Neural crest cell (in vitro differentiated cells): ENCODE data around the gene MTRR. TPM values are rescaled to one million over a fixed set of nuclear protein-coding genes. Genes with fewer than 3 reads are reported as not detected.

ENCODE experiments used
- DNase-seq: peaks from one replicate; pipeline ENCODE4 v3.0.0; 2021; ENCODE audit warnings: low read depth, mixed read lengths, low spot score
- H3K27ac Mint-ChIP-seq: one replicate; pipeline ENCODE4 v1.8.0; 2021; ENCODE audit warnings: mild to moderate bottlenecking, mixed read lengths; ENCODE audit not compliant: unreplicated experiment
- H3K27me3 Mint-ChIP-seq: 2 replicates; pipeline ENCODE4 v1.8.0; 2021; ENCODE audit warnings: low read depth, mild to moderate bottlenecking, mixed read lengths
- H3K36me3 Mint-ChIP-seq: 2 replicates; pipeline ENCODE4 v1.8.0; 2021; ENCODE audit warnings: low read depth, mild to moderate bottlenecking, mixed read lengths
- H3K4me1 Mint-ChIP-seq: 2 replicates; pipeline ENCODE4 v1.8.0; 2021; ENCODE audit warnings: mixed read lengths
- H3K4me3 Mint-ChIP-seq: one replicate; pipeline ENCODE4 v1.8.0; 2021; ENCODE audit warnings: mild to moderate bottlenecking, mixed read lengths
- H3K9me3 Mint-ChIP-seq: 2 replicates; pipeline ENCODE4 v1.8.0; 2021; ENCODE audit warnings: mixed read lengths
- CTCF ChIP-seq: fragments of 200-600 bp; sonication (generic); conservative IDR thresholded peaks from 2 replicates; pipeline ENCODE4 v1.5.0; 2021; ENCODE audit warnings: antibody characterized with exemption, mild to moderate bottlenecking
- total RNA-seq: library from RNA; stranded (reverse); gene quantifications from 2 replicates; pipeline ENCODE4 v1.2.1, GENCODE V29; 2021

Gene MTRR
- total RNA-seq, 1 donor from 2014 or later = 43.3 TPM

GRCh38 chr5:7851240-7851592 lies 17.7 kb upstream of the MTRR start:
- Mint-ChIP-seq H3K4me1 (peaks cover 8% of the 10 kb centered on the region), H3K9me3 (no peaks in the 10 kb centered on the region), H3K4me3 (peak overlapping the region; percentile 90), H3K27ac (no peak overlapping the region), H3K27me3 (peaks cover 16% of the 10 kb centered on the region), H3K36me3 (peaks cover 2% of the 10 kb centered on the region)
- TF ChIP-seq CTCF = no peak
- no peak for DNase-seq

- Mint-ChIP-seq H3K27me3 (peaks cover 15% of the 10 kb centered on the region), H3K36me3 (peaks cover 2% of the 10 kb centered on the region), H3K4me3 (peak overlapping the region; percentile 90), H3K9me3 (no peaks in the 10 kb centered on the region), H3K4me1 (peaks cover 8% of the 10 kb centered on the region), H3K27ac (no peak overlapping the region)
- no peak for DNase-seq
- TF ChIP-seq CTCF = no peak
These were observed 17.2 kb upstream of the MTRR start for GRCh38 chr5:7851617-7852289.

- Mint-ChIP-seq H3K4me3 (peak overlapping the region; percentile 90), H3K27me3 (peaks cover 12% of the 10 kb centered on the region), H3K36me3 (peaks cover 2% of the 10 kb centered on the region), H3K9me3 (no peaks in the 10 kb centered on the region), H3K27ac (no peak overlapping the region), H3K4me1 (peaks cover 8% of the 10 kb centered on the region)
- TF ChIP-seq CTCF = no peak
- DNase-seq = no peak
These were observed 16.4 kb upstream of the MTRR start for GRCh38 chr5:7852542-7852941.

GRCh38 chr5:7852988-7853387 lies 16.0 kb upstream of the MTRR start:
- Mint-ChIP-seq H3K36me3 (peaks cover 2% of the 10 kb centered on the region), H3K4me3 (peak overlapping the region; percentile 17), H3K4me1 (peaks cover 8% of the 10 kb centered on the region)

GRCh38 chr5:7855611-7856010 lies 13.3 kb upstream of the MTRR start:
- no peak for TF ChIP-seq CTCF
- Mint-ChIP-seq H3K27me3 (no peaks in the 10 kb centered on the region), H3K4me3 (no peak overlapping the region), H3K36me3 (peaks cover 7% of the 10 kb centered on the region), H3K9me3 (no peaks in the 10 kb centered on the region), H3K4me1 (peaks cover 4% of the 10 kb centered on the region), H3K27ac (no peak overlapping the region)
- DNase-seq = no peak

More at GRCh38 chr5:7852988-7853387, 16.0 kb upstream of the MTRR start:
- no peak overlapping the region for H3K27ac Mint-ChIP-seq
- H3K27me3 Mint-ChIP-seq = peaks cover 12% of the 10 kb centered on the region
- no peak for TF ChIP-seq CTCF
- DNase-seq = no peak
- H3K9me3 Mint-ChIP-seq = no peaks in the 10 kb centered on the region
